NCI-H187 treated with DMSO at 0.1 percent for 48 hours (cell line): ENCODE data around the gene CRNKL1.

ENCODE experiments used
- DNase-seq: peaks from one replicate; lab custom pipeline; 2025; lab: John Stamatoyannopoulos, UW

The CRNKL1 gene

DNA sequence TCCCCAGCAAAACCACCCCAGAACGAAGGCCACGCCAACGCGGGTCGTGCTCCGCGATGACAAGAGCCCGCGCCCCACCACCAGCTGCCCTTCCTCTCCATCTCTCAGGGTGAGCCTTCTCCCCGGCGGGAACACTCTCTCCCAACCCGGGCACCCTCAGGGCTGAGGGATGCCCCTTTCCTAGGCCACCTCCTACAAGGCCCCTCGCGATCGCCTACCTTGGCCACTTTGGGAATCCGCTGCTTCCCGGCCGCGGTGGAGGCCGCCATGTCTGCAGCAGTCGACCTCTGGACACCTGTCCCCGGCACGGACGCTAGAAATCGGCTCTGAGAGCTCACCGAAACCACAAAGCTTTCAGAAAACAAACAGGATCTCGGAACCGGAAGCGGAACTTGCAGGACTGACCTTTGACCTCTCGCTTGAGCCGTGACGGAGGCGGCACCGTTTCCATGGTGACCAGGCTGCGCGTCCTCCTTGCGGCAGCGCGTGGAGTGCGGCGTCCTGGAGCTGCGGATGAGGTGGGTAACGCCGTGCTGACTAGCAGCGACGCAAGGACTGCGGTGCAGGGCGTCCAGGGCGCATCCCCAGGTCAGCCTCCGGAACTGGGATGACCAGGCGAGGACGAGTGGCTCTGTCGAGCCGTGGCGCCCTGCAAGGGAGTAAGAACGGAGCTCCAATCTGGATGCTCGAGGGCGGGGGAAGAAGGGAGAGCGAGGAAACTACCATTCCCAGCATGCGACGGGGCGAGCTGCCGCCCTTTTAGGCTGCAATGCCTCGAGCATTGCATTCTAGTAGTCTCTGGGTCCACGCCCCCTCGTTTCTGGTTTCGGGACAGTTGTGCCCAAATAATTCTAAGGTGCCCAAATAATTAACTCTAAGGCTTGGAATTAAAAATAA, at the start of gene CRNKL1, which contains the start of gene CFAP61:
CRNKL1 (minus strand) TSS at position 393 of the 897 bp plus-strand sequence; CDS start at position 269, 124 bp downstream.
CFAP61 (plus strand) TSS at position 459 of the 897 bp plus-strand sequence. CDS start 4,122 bp downstream, outside the sequence.
- DNase-seq: peak; percentile 37

DNA sequence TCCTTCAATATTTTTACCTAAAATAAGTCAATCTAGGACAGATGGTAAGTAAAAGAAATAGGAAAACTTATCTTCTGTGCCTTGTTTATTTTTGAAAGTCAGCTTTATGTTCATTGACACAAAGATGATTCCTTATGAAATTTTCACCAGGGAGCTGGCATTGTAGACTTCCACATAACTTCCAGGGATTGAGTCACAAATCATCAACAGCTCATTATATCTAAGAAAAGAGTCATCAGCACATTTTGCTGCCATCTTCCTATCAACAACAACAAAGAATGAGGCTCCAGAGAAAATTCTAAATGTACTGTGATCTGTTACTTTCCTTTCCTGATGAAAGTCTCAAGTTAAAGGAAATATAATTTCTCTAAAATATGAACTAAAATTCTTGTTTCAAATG, 48.6 kb upstream of the CRNKL1 start:
- DNase-seq: no peak

DNA sequence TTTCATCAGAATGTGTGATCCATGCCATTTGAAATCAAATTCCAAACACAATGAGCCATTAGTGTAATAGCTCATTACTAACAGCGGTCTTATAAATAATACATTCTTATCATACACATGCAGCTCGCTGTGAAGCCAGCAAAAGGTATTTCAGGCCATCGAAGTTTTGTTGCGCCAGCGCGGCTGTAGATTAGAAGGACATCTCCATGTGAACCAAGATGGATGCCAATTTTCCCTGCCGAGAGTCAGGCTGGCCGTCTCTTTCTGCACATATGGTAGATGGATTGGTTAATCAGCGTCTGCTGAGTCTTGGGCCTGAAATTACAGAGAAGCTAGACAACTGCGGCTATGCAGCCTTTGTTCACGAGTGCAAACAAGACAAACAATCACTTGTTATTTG, 44.2 kb upstream of the CRNKL1 start:
- no peak for DNase-seq

DNA sequence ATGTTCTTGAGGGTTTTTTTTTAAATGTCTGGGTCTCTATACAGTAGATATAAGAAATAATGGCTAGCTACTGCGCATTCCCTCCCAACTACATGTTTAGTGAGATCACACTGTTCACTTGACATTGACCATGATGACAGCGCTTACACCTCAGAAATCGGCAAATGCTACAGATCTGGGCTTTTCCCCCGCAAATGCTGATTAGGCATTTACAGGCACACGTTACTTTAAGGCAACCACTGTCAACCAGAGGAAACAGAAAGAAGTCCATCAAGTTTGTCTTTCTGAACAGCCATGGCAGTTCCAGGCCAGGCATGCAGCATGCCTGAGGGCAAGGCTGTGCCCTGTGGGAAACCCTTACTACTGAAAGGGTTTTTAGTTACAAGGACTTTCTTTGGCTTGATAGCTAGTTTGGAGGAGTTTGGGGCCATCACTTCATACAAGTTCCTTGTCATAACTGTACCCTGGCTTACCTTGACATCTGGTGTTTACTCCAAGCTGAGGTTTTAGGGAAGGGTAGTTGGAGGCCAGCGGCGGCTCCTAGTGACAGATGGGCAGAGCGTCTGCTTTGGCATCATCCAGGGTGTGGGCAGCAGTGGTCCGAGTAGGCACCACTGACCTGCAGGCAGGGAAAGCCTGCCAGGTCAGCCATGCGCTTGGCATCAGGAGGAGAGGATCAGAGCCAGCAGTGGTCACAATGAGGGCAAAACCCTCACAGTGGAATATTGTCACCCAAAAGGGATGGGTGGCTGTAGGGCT, 43.0 kb upstream of the CRNKL1 start:
- DNase-seq: no peak

DNA sequence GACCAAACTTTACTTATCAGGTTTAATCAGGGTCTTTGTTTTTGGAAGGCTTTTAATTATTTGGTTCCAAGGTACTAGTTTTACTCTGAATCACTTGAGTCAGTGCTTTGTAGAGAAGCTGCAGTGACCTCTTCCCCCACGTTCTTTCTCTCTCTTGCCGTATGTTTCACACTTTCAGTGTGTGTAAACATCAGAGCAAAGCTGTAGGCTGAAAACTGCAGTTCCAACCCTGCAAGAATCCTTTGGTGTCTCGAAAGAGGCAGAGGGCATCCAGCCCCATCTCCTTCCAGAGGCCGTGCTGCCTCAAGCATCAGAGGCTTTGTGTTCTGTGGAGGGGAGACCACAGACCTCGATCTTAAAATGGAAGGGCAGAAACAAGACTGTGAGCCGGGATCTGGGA, 42.1 kb upstream of the CRNKL1 start:
- no peak for DNase-seq

DNA sequence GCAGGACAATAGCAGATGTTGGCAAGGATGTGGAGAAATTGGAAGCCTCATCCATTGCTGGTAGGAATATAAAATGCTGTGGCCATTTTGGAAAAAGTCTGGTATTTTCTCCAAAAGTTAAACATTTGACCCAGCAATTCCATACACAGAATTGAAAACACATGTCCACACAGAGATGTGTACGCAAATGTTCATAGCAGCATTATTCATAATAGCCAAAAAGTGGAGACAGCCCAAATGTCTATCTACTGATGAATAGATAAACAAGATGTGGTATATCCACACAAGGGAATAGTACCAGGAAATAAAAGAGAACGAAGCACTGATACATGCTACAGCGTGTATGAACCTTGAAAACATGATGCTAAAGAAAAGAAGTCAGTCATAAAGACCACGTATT, 40.6 kb upstream of the CRNKL1 start:
- no peak for DNase-seq

DNA sequence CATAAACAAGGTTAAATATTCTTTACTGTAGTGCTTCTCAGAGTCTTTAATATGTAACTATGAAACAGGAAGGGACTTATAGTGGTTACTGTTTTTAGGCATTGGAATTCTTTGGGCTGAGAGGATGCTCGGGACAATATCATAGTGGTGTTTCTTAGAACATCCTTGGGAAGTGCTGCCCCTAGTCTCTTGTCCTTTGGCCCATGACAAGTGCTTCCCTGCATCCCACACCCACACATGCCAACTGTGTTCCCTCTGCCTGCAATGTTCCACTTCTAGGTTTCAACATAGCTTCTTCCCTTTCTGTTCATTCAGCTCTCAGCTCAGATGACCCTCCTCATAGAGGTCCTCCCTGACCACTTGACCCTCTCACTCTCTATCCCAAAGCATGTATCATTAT, 37.7 kb upstream of the CRNKL1 start:
- no peak for DNase-seq

DNA sequence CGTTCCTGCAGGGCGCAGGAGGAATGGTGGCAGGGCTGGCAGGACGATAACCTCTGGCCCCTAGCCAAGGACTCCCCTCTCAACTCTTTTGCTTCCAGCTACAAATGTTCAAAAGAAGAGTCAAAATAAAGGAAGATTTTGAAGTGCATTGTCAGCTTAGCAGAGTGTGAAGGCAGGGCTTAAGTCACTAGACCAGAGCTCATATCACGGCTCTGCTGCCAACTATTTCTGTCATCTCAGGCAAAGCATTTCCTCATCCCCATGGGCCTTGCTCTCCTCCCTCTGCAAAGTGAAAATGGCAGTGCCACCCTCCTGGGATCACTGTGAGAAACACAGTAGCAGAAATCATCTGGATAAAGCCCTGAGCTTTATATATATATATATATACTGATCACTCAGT, 36.8 kb upstream of the CRNKL1 start:
- no peak for DNase-seq

DNA sequence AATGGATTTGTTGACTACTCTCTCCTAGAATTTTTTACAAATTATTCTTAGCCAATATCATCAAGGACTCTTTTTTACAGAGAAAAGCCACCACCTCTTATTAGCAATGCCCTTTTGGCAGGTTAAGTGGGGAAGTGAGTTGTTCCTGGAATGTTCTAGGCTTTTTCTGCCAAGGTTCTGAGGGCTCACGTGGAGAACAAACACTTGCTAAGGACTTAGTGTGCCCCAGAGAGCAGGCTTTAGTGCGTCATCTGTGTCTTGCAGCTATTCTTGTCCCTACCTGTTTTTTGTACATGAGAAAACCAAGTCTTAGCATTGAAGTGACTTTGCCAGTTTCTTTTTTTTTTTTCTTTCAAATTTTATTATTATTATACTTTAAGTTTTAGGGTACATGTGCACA, 33.5 kb upstream of the CRNKL1 start:
- no peak for DNase-seq

DNA sequence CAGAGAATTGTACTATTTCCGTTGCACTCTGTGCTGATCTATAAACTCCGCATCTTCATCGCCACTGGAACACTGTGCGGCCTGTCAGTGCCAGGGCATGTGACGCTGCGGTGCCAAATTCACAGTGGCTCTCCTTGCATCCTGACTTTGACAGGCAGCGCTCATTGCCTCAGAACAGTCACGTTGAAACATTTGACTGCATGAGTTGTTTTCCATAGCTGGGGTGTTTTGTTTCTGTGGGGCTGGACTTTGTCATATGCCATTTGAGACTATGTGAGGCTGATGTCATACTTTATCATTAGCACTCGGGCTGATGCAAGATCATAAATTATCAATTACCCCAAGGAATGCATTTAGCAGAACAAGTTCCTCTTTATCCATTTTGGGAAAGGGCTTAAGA, 32.8 kb upstream of the CRNKL1 start:
- no peak for DNase-seq

DNA sequence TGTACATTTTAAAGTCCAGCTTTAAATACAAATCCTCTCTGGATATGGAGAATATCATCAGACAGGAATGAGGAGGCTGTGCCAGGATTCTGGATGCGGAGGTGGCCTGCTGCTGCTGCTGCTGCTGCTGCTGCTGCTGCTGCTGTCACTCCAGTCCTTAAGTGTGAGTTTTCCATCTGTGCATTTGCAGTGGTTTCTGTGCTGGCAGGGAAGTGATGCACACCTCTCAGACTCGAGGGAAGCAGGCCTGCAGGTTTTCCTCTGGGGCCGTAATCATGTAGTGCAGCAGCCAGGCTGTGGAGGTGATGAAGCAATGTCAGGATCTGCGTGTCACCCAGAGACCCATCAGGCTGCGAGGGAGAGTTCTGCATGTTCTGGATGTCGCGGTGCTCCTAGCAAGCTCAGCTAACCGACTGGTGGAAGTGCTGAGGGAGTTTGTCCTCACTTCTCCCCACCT, 32.1 kb upstream of the CRNKL1 start:
- DNase-seq: no peak

DNA sequence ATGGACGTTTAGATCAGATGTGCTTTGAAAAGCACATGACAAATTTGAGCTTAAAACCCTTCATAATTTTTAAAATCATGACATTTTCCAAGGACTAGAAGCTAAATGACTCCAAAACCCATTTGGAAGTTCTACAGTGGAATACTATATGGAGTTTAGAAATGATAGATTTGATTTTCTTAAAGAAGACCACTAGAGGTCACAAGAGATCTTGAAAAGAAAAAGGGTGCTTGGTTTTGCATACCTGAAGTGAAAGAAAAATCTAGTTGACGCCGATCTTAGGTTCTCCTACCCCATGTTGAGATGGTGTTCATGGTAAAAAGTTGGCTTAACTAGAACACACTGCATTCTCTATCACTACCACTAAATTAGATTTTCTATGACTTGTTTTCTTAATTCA, 31.5 kb upstream of the CRNKL1 start:
- peak; percentile 56 for DNase-seq

DNA sequence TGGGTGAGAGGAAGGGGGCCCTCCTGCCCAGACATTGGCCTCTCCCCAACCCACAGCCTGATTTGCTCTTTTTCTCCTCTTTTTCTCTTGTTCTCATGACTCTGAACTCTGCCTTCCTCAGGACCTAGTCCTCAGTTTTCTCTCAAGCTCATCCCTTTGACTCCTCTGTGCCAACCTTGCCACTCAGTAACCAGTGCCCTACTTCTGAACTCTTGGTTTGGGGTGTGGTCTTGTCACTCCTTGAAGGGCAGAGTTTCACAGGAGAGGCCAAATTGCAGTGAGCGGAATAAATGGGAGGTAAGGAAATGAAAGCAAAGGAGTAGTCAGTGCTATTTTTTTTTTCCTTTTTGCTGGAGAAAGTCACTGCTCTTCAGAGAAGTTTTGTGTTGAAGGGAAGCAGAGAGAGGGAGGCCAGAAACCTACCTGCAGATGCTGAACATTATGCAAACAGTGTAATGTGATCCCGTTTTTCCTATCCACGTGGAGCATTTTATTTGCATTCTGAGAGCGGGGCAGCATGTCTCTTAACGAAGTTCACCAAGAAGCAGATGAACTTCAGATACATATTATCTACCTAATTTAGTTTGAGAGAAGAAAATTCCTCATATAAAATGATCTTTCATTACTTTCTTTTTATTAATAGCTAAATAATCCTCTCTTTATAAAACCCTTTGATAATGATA, 27.0 kb upstream of the CRNKL1 start:
- no peak for DNase-seq

DNA sequence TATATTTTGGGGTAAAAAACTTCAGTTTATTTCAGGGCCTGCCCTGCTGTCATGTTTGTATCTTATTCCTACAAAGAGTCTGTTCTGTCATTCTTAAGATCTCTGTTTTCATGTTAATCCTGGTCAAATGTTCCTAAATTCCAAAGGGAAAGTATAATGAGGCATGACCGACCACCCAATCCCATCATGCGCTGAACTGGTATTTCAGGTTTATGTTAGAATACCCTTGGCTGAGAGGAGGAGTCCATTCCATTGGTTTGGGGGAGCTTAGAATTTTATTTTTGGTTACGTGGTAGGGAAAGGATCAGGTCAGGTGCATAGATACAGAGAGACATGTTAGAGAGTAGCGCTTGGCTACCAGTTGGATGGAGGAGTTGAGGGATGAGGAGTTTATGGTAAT, 25.8 kb upstream of the CRNKL1 start:
- DNase-seq: no peak

DNA sequence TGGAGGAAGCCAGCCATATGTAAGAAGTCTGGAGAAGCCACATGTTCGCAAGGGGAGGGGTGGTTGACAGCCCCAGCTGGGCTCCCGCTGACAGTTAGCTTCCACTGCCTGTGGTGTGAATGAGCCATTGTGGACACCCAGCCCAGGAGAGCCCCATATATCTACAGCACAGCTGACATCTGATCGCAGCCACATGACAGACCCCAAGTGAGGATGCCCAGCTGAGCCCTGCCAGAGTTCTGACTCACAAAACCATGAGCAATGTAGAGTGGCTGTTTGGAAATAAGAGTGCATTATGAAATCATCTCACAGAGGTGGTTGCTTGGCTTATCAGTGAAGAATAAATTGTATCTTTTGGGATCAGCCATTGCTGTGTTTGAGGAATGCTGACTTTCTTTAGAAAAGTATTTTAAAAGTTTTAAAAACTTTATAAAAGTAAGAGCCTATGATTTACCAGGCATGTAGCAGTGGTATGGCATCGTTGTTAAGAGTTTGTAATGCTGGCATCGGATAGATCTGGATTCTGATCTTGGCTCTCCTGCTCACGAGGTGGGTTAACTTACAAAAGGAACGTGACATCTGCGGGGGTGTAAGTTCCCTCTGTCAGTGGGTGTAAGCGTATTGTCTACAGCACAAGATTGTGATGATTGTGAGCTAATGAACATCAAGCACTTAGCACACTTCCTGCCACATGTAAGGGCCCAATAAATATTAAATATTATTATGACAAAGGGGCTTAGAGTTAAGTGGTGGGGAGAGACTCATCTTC, 24.2 kb upstream of the CRNKL1 start:
- no peak for DNase-seq

DNA sequence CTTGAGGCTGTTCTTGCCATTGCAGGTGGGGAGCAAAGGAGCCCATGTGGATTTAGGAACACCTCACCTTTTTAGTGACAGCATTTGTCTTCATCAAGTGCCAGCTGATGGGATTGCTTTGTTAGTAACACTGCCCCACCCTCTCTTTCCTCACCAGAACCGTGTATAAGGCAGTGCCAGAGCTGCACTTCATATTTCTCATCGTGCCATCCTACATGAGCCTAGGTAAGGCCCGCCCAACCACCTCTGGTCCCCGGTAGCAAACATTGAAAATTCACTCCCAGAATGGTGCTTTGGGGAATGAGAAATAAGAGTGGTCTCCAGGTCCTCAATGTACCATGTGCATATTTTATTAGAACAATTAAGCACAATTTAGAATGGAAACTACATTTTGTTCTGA, 22.8 kb upstream of the CRNKL1 start:
- DNase-seq: no peak

DNA sequence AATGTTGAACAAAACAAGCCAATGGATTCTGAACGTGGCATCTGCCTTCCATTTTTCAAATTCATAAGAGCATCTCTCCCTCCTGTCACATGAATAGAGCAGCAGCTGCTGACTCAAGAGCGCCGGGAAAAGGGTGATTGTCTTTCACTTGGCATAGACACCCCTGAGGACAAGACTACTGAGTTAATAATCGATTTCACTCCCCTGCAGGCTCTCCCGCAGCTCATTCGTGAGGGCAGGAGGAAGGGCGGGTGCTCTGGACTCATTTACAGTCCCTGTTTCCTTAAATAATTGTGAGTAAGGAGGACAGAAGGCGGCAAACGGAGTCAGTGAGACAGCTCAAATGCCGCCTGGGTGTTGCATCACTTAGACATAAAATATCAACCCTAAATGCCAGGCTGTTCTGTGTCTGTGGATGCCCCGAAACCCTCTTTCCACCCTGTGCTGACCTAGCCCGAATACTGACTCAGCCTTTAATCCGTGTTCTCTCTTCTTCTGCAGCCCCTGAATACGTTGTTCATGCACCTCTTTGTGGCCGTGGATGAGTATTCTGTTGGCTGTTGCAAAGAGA, 21.6 kb upstream of the CRNKL1 start:
- peak; percentile 28 for DNase-seq

DNA sequence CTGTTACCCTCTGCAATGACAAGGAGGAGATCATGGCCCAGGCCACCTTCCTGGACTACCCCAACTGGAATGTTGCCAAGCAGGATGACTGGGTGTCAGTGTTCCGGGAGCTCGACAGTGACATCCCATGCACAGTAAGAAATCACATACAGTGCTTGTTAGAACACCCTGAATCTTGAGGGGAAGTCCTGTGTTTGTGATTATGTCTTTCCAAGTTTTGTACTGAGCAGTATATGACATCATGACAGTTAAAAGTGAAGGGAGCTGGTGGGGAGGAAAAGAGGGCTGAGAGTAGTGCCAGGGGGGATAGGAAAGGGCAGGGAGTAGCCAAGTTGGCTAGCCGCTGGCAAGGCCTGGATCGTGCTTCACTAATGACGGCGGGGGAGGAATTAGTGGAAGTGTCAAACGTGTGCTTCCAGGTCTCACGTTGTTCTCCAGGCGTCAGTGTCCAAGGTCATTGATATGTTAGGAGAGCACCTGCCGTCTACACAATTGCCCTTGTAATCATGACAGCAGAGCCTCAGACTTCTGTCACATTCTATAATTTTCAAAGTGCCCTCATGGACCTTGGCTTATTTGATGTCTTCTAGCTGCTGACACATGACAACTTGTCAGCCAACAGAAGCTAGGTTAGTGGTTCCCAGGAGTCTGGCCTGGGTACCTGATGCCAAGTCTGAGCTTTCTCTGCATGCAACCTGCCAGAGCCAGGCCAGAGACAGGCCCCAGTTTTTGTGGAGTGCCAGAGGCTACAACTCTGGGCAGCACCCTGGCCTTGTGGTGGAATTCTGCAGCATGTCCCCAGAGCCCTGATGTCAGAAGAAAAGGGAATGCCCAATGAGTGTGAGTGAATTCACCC, 18.8 kb upstream of the CRNKL1 start:
- DNase-seq: no peak

DNA sequence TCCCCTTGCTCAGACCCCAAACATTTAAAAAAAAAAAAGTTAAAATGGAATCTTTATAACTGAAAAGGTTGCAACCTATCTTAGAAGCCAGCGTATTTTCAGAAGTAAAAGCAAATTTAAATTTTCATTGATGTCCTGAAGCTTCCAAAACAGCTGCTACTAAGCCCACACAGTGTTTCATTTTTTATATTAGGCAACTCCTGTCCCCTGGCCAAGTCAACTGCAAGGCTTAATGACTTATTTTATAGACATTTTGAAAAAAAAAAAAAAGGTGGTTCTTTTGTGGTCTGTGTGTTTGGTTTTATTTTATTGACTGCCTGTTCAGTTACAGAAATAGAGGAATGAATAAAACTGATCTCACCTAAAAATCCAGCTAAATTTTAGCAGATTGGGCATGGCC, 13.1 kb upstream of the CRNKL1 start:
- no peak for DNase-seq

DNA sequence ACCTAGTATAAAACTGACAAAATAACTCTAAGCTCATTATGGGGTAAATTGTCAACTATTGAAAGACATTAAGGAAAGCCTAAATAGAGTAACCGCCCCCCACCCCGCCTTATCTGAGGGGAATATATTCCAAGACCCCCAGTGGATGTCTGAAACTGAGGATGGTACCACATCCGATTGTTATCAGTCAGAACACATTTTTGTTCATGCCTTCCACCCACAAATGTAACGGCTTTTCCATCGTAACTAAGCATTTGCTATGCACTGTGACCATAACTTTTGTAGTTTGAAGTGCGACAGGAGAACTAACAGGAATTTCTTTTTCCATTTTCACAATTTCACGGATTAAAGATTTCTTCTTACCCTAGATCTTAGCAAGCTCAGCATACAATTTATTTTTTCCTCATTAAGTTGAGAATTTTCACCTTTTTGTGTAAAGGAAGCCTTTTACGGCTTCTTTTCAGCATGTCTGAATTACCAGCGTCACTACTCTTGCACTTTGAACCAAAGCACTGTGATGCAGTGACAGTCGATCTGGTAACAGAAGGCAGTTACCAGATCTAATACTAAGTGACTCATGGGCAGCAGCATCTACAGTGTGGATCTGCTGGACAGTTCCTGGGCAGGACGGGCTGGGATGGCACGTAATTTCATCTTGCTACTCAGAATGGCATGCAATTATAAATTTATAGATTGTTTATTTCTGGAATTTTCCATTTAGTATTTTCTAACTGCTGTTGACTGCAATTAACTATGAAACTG, 11.9 kb upstream of the CRNKL1 start:
- DNase-seq: no peak
